Caco-2 (cell line): ENCODE data around the gene MCTP1. TPM values are rescaled to one million over a fixed set of nuclear protein-coding genes. Genes with fewer than 3 reads are reported as not detected.

Source experiments
- BruUV-seq: library from RNA; stranded (reverse); fragments of 400-500 nt; replicated peaks from 2 replicates; lab custom pipeline; 2021; lab: Mats Ljungman, UMichigan
- CTCF ChIA-PET: fragments of 300-600 bp; sonication (Branson Sonifier 250); formaldehyde crosslinking; loops from one replicate; lab custom pipeline; 2022; ENCODE audit warnings: antibody characterized with exemption; lab: Charles Lee
- POLR2A ChIA-PET: fragments of 300-600 bp; sonication (Branson Sonifier 250); formaldehyde crosslinking; loops from one replicate; lab custom pipeline; 2022; ENCODE audit warnings: antibody characterized with exemption; lab: Charles Lee
- DNase-seq, 2 experiments: peaks; one replicate each; pipeline versions ENCODE4 v3.0.0 to v3.0.0-alpha.2; 2020 to 2022
- H3K27me3 ChIP-seq: replicated peaks from 2 replicates; pipeline ENCODE4 v1.6.0; 2011; ENCODE audit warnings: low read length; ENCODE audit not compliant: control insufficient read depth, insufficient read depth
- H3K36me3 ChIP-seq: 2 replicates; pipeline ENCODE4 v1.5.1; 2011; ENCODE audit warnings: low read length; ENCODE audit not compliant: control insufficient read depth, insufficient read depth
- H3K4me1 ChIP-seq: fragments of 250-450 bp; sonication (Bioruptor Pico); 2 replicates; pipeline ENCODE4 v1.5.1; 2020; ENCODE audit warnings: mild to moderate bottlenecking
- H3K4me3 ChIP-seq: 2 replicates; pipeline ENCODE4 v1.5.1; 2011; ENCODE audit warnings: low read depth, mild to moderate bottlenecking, control low read depth, low read length
- H3K9me3 ChIP-seq: fragments of 250-450 bp; sonication (Bioruptor Pico); 2 replicates; pipeline ENCODE4 v1.5.1; 2020; ENCODE audit warnings: mild to moderate bottlenecking, moderate library complexity
- H3K27ac Mint-ChIP-seq: one replicate; pipeline ENCODE4 v1.8.0; 2022; ENCODE audit warnings: mixed read lengths; ENCODE audit not compliant: unreplicated experiment
- H3K27me3 Mint-ChIP-seq: one replicate; pipeline ENCODE4 v1.8.0; 2022; ENCODE audit warnings: mixed read lengths; ENCODE audit not compliant: insufficient read depth, unreplicated experiment
- H3K36me3 Mint-ChIP-seq: one replicate; pipeline ENCODE4 v1.8.0; 2022; ENCODE audit warnings: mild to moderate bottlenecking, mixed read lengths; ENCODE audit not compliant: insufficient read depth, unreplicated experiment
- H3K4me1 Mint-ChIP-seq: one replicate; pipeline ENCODE4 v1.8.0; 2022; ENCODE audit warnings: low read depth, mixed read lengths; ENCODE audit not compliant: unreplicated experiment
- H3K4me3 Mint-ChIP-seq: one replicate; pipeline ENCODE4 v1.8.0; 2022; ENCODE audit warnings: mild to moderate bottlenecking, moderate library complexity, mixed read lengths; ENCODE audit not compliant: unreplicated experiment
- H3K9me3 Mint-ChIP-seq: one replicate; pipeline ENCODE4 v1.8.0; 2022; ENCODE audit warnings: mixed read lengths; ENCODE audit not compliant: unreplicated experiment
- intact Hi-C: fragments of 100-400 bp; cut with micrococcal nuclease; formaldehyde crosslinking; loops from one replicate; pipeline ENCODE4 v1.10.0; 2022; ENCODE audit not compliant: unreplicated experiment
- total RNA-seq: library from RNA; stranded (reverse); gene quantifications from 2 replicates; pipeline ENCODE4 v1.2.3, GENCODE V29; 2022
- TF ChIP-seq, protein P1 (sequence below), 2 experiments: fragments of 200-600 bp in 1 of 2; IDR thresholded peaks; 1 replicate in 1 of 2; 2 replicates in 1 of 2; pipeline versions ENCODE4 v1.5.1 to v1.8.0; 2011 to 2022; ENCODE audit warnings: antibody characterized with exemption in 1 of 2, control low read depth in 1 of 2, inconsistent platforms in 1 of 2, low read depth in 1 of 2, low read length in 1 of 2, mild to moderate bottlenecking in 1 of 2, moderate library complexity in 1 of 2; ENCODE audit not compliant: insufficient read depth in 1 of 2, severe bottlenecking in 1 of 2, unreplicated experiment in 1 of 2

MCTP1 gene
- total RNA-seq, 1 experiment from 2014 or later = 3.2 TPM

DNA sequence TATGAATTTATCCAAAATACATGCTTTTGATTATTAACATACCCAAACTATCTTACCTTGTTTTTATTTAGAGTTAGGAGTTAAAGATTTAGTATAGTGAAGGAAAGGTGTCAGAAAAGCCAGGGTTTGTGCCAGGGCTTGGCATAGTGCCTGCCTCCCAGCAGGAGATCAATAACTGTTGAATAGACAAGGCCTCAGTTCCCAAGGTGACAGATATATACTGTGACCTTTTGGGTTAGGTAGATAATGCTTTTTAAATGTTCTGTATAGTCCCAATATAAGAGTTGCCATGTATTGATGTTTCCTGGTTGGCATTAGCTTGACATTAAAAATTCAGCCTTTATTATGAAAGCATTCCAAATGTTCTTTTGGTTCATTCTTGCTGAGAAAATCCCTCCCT, 121.8 kb downstream of the MCTP1 start:
- Mint-ChIP-seq H3K27ac (no peak overlapping the region), H3K27me3 (no peaks in the 10 kb centered on the region), H3K9me3 (no peaks in the 10 kb centered on the region), H3K4me3 (no peak overlapping the region), H3K36me3 (no peaks in the 10 kb centered on the region), H3K4me1 (no peaks in the 10 kb centered on the region)
- ChIA-PET CTCF (no interaction called here), POLR2A (no interaction called here)
- H3K4me3 ChIP-seq = no peak overlapping the region
- no TSS peak for BruUV-seq
- no peaks in the 10 kb centered on the region; the same call in 1 of the 2 replicates for H3K27me3 ChIP-seq
- H3K36me3 ChIP-seq = no peaks in the 10 kb centered on the region
- H3K4me1 ChIP-seq = no peaks in the 10 kb centered on the region
- TF ChIP-seq, protein P1, sequence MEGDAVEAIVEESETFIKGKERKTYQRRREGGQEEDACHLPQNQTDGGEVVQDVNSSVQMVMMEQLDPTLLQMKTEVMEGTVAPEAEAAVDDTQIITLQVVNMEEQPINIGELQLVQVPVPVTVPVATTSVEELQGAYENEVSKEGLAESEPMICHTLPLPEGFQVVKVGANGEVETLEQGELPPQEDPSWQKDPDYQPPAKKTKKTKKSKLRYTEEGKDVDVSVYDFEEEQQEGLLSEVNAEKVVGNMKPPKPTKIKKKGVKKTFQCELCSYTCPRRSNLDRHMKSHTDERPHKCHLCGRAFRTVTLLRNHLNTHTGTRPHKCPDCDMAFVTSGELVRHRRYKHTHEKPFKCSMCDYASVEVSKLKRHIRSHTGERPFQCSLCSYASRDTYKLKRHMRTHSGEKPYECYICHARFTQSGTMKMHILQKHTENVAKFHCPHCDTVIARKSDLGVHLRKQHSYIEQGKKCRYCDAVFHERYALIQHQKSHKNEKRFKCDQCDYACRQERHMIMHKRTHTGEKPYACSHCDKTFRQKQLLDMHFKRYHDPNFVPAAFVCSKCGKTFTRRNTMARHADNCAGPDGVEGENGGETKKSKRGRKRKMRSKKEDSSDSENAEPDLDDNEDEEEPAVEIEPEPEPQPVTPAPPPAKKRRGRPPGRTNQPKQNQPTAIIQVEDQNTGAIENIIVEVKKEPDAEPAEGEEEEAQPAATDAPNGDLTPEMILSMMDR (IDR thresholded peaks at IDR 0.05; ENCODE audit: insufficient read depth in 1 of 2, low read depth in 1 of 2, low read length in 1 of 2, severe bottlenecking in 1 of 2, unreplicated experiment in 1 of 2) = no peak
- DNase-seq = no peak
- intact Hi-C loops = no loop called here
- H3K9me3 ChIP-seq = peaks cover 3% of the 10 kb centered on the region; the same call in 1 of the 2 replicates

DNA sequence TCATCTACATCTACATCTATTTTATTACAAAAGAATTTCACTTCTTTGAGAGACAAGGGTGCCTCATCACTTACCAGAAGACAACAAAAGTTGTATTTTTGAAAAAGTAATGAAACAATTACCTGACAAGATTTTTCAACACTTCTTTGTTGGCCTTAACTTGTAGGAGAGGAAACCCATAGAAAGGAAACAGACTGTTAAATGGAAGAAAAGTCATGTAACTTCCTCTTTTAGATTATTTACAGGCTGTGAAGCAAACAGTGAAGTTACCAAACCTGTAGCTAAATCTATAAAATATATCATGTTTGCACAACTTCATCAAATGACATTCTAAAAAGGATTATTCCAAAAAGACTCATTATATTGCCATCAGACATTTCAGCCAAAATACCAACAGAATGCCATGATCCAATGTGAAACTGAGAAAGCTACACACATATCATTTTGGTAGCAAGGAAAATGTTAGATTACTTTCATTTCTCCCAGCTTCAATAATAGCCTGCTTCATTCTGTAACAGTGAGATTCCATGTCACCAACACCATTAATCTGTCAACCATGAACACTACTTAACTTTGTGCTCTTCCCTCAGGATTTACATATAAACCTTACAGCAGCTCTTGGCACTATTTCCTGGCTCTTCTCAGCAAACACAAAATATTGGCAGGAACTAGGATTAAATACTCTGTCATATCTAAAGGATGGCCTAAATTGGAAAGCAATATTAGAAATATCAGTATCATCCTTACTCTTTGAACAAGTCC, 122.5 kb downstream of the MCTP1 start:
- no peaks in the 10 kb centered on the region for H3K36me3 Mint-ChIP-seq
- Histone ChIP-seq H3K4me1 (no peaks in the 10 kb centered on the region), H3K9me3 (peaks cover 3% of the 10 kb centered on the region; the same call in 1 of the 2 replicates), H3K27me3 (no peaks in the 10 kb centered on the region; the same call in 1 of the 2 replicates), H3K4me3 (no peak overlapping the region), H3K36me3 (no peaks in the 10 kb centered on the region)
- ChIA-PET CTCF (no interaction called here), POLR2A (no interaction called here)
- no peak for DNase-seq
- TF ChIP-seq, protein P1 (IDR thresholded peaks at IDR 0.05; ENCODE audit: insufficient read depth in 1 of 2, low read depth in 1 of 2, low read length in 1 of 2, severe bottlenecking in 1 of 2, unreplicated experiment in 1 of 2) = no peak
- H3K4me3 Mint-ChIP-seq = no peak overlapping the region
- H3K4me1 Mint-ChIP-seq = no peaks in the 10 kb centered on the region
- H3K9me3 Mint-ChIP-seq = no peaks in the 10 kb centered on the region
- intact Hi-C loops = no loop called here
- BruUV-seq = no TSS peak
- H3K27ac Mint-ChIP-seq = no peak overlapping the region
- no peaks in the 10 kb centered on the region for H3K27me3 Mint-ChIP-seq

DNA sequence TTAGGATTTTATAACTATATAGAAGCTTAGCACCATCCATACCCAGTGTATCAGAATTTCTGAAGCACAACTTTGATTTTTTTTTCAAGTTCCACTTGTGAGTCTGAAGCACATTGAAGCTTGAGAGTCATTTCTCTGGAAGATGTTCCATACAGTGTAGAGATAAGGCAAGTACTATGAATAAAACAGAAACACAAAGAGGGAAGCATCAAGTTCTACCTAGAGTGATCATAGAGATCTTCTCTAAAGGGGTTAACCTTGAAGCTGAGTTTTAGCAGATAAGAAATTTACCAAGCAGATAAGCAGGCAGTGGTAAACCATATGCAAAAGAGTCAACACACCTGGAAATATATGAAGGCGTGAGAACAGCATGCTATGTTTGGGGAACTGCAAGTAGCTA, 125.3 kb downstream of the MCTP1 start:
- CTCF ChIA-PET = no interaction called here
- POLR2A ChIA-PET = no interaction called here
- intact Hi-C loops = no loop called here

More for the DNA sequence above, 125.3 kb downstream of the MCTP1 start:
- Mint-ChIP-seq H3K4me1 (no peaks in the 10 kb centered on the region), H3K9me3 (no peaks in the 10 kb centered on the region), H3K27ac (no peak overlapping the region), H3K4me3 (no peak overlapping the region), H3K36me3 (no peaks in the 10 kb centered on the region), H3K27me3 (no peaks in the 10 kb centered on the region)
- Histone ChIP-seq H3K4me3 (no peak overlapping the region), H3K36me3 (no peaks in the 10 kb centered on the region), H3K27me3 (no peaks in the 10 kb centered on the region; the same call in 1 of the 2 replicates), H3K9me3 (peaks cover 3% of the 10 kb centered on the region; the same call in 1 of the 2 replicates), H3K4me1 (peaks cover 6% of the 10 kb centered on the region; the same call in 1 of the 2 replicates)
- no TSS peak for BruUV-seq
- DNase-seq = no peak
- TF ChIP-seq, protein P1 (IDR thresholded peaks at IDR 0.05; ENCODE audit: insufficient read depth in 1 of 2, low read depth in 1 of 2, low read length in 1 of 2, severe bottlenecking in 1 of 2, unreplicated experiment in 1 of 2) = no peak
